K562 (cell line): ENCODE data around the gene ETV4. TPM values are rescaled to one million over a fixed set of nuclear protein-coding genes. Genes with fewer than 3 reads are reported as not detected.
A peak's percentile ranks its signal among the peaks of the same experiment; 100 is the strongest.

Source experiments
- CBX3 ChIP-seq, 2 experiments: IDR thresholded peaks; 1 replicate in 1 of 2; 2 replicates in 1 of 2; pipeline ENCODE4 v1.6.1; 2012; ENCODE audit warnings: inconsistent platforms in 2 of 2, low read length in 2 of 2, borderline replicate concordance in 1 of 2, control low read depth in 1 of 2
- CC2D1A ChIP-seq: fragments of 450-650 bp; IDR thresholded peaks from 2 replicates; pipeline ENCODE4 v1.6.1; 2017; ENCODE audit warnings: mild to moderate bottlenecking
- CREM ChIP-seq: IDR thresholded peaks from 2 replicates; pipeline ENCODE4 v1.6.1; 2014; ENCODE audit warnings: antibody characterized with exemption, low read depth
- CTBP1 ChIP-seq: fragments of 450-650 bp; IDR thresholded peaks from 2 replicates; pipeline ENCODE4 v1.6.1; 2016; ENCODE audit warnings: borderline replicate concordance
- ERF ChIP-seq: fragments of 450-650 bp; formaldehyde crosslinking; IDR thresholded peaks from 2 replicates; pipeline ENCODE4 v1.4.0; 2020; ENCODE audit warnings: mild to moderate bottlenecking, mixed read lengths
- GMEB1 ChIP-seq: fragments of 250-450 bp; sonication (Bioruptor Pico); IDR thresholded peaks from 2 replicates; pipeline ENCODE4 v1.4.0; 2020; ENCODE audit warnings: mild to moderate bottlenecking
- KAT8 ChIP-seq: fragments of 450-650 bp; IDR thresholded peaks from 2 replicates; pipeline ENCODE4 v1.6.1; 2016; ENCODE audit warnings: low read depth, mild to moderate bottlenecking
- L3MBTL2 ChIP-seq: fragments of 450-650 bp; IDR thresholded peaks from 2 replicates; pipeline ENCODE4 v1.6.1; 2016; ENCODE audit warnings: mild to moderate bottlenecking, moderate library complexity
- POLR2A ChIP-seq: fragments of 450-650 bp; conservative IDR thresholded peaks from 2 replicates; pipeline ENCODE4 v1.6.1; 2016
- RBM34 ChIP-seq: fragments of 200-400 bp; formaldehyde crosslinking; IDR thresholded peaks from 2 replicates; pipeline ENCODE4 v1.6.1; 2018; ENCODE audit warnings: low read length, borderline replicate concordance; ENCODE audit not compliant: insufficient read depth
- RNF2 ChIP-seq: sonication (generic); IDR thresholded peaks from 2 replicates; pipeline ENCODE4 v1.6.1; 2016
- SIX5 ChIP-seq, 2 experiments: IDR thresholded peaks; 2 replicates each; pipeline ENCODE4 v1.6.1; 2011; ENCODE audit warnings: low read length in 2 of 2, borderline replicate concordance in 1 of 2, low read depth in 1 of 2, mild to moderate bottlenecking in 1 of 2, moderate library complexity in 1 of 2; ENCODE audit not compliant: insufficient read depth in 1 of 2
- SOX6 ChIP-seq: fragments of 450-650 bp; IDR thresholded peaks from 2 replicates; pipeline ENCODE4 v1.6.1; 2014; ENCODE audit warnings: mild to moderate bottlenecking
- SREBF1 ChIP-seq: fragments of 150-350 bp; IDR thresholded peaks from 2 replicates; pipeline ENCODE4 v1.6.1; 2014; ENCODE audit warnings: antibody characterized with exemption, low read depth, low read length, borderline replicate concordance
- TAF7 ChIP-seq: fragments of 450-650 bp; IDR thresholded peaks from 2 replicates; pipeline ENCODE4 v1.6.1; 2016; ENCODE audit warnings: missing genetic modification characterization, missing compliant biosample characterization
- TRIM25 ChIP-seq: fragments of 450-650 bp; IDR thresholded peaks from 2 replicates; pipeline ENCODE4 v1.7.0; 2016; ENCODE audit warnings: borderline replicate concordance
- ZBTB49 ChIP-seq: sonication (generic); formaldehyde crosslinking; IDR thresholded peaks from 2 replicates; pipeline ENCODE4 v1.8.0; 2022; ENCODE audit warnings: missing genetic modification reagents, mild to moderate bottlenecking, borderline replicate concordance
- ZSCAN29 ChIP-seq: fragments of 450-650 bp; IDR thresholded peaks from 2 replicates; pipeline ENCODE4 v1.6.1; 2017
- ZSCAN32 ChIP-seq: fragments of 450-650 bp; formaldehyde crosslinking; IDR thresholded peaks from 2 replicates; pipeline ENCODE4 v1.4.0; 2020; ENCODE audit warnings: mild to moderate bottlenecking, moderate library complexity
- polyA plus RNA-seq, 8 experiments: library from polyadenylated mRNA; depleted of rRNA in 4 of 8; stranded (reverse) in 5 of 8; unstranded in 3 of 8; fragments of >200 nt; fragmentation: Nextera tagmentation in 2 of 8; fragmentation: Illumina TruSeq in 1 of 8; extraction: Ambion mirVana in 2 of 8; extraction: Trizol in 1 of 8; gene quantifications; 2 replicates each; pipeline versions ENCODE4 v1.2.1 to v1.2.3, GENCODE V29; 2011 to 2014; ENCODE audit warnings: inconsistent platforms in 1 of 8, missing spikeins in 1 of 8
- total RNA-seq, 7 experiments: library from RNA; depleted of rRNA in 6 of 7; stranded (reverse); fragments of >200 nt in 6 of 7; fragmentation: Illumina TruSeq in 2 of 7; extraction: Trizol in 2 of 7; gene quantifications; 2 replicates each; pipeline versions ENCODE4 v1.2.1 to v1.2.3, GENCODE V29; 2011 to 2021; ENCODE audit warnings: low replicate concordance in 1 of 7

Gene ETV4
- total and polyA plus RNA-seq, 9 of the 15 experiments (the other 6 are each of a cell fraction or from before 2014, with no cell fraction given), result 5.5 to 66.3 (median 28.2) TPM

DNA sequence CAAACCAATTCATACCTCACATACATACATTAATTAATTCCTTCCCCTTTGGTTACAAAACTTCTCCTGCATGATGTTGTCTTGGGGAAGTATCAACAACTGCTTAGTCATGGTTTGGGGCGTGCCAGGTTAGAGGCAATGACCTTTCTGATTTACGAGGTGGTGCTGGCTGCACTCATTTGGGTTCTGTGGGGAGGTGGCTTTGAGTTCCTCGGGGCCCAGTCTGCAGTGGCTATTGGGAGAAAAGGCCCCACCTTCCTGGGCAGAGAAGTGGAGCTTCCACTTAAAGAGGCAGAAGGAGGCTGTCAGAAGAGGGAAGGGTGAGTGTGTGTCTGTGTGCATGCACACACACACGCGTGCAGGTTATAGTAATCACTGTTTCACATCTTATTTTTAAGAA is 10.2 kb upstream of the ETV4 start (continued):
- TF ChIP-seq RBM34 (no peak), CC2D1A (no peak), ERF (no peak), POLR2A (peak; percentile 36; the same call in 1 of the 2 replicates), SREBF1 (no peak), KAT8 (no peak), ZSCAN32 (CRISPR knock-in tag) (no peak), CTBP1 (no peak; the same call in 1 of the 2 replicates), SOX6 (peak; percentile 60; the same call in 1 of the 2 replicates), RNF2 (peak; percentile 79), L3MBTL2 (peak; percentile 14; the same call in 1 of the 2 replicates), CBX3 (IDR thresholded peaks at IDR 0.05; ENCODE audit: borderline replicate concordance in 1 of 2, low read length in 2 of 2) (no peak), TAF7 (tag) (no peak), ZSCAN29 (no peak), ZBTB49 (CRISPR knock-in tag) (no peak), SIX5 (IDR thresholded peaks at IDR 0.05; ENCODE audit: borderline replicate concordance in 1 of 2, insufficient read depth in 1 of 2, low read depth in 1 of 2, low read length in 2 of 2) (no peak), TRIM25 (no peak), GMEB1 (CRISPR knock-in tag) (no peak), CREM (peak; percentile 39; the same call in 1 of the 2 replicates)
